ENCODE data around the gene RPL4.

GRCh38 chr15:66456211-66456610 lies 48.4 kb downstream of the RPL4 start:
- no peak for TF ChIP-seq CTCF (IDR thresholded peaks at IDR 0.05)
- no peak for TF ChIP-seq EZH2 (IDR thresholded peaks at IDR 0.05; ENCODE audit: borderline replicate concordance, insufficient read depth, low read depth, low read length, poor library complexity, severe bottlenecking)

Data from B cell (primary cell).